ENCODE results near the gene MAST3. TPM values are rescaled to one million over a fixed set of nuclear protein-coding genes. Genes with fewer than 3 reads are reported as not detected.

Gene MAST3
- total and polyA plus RNA-seq, 2 donors (not counting 1 experiment from before 2014, with no cell fraction given): 43.5 to 85.5 TPM

DNA sequence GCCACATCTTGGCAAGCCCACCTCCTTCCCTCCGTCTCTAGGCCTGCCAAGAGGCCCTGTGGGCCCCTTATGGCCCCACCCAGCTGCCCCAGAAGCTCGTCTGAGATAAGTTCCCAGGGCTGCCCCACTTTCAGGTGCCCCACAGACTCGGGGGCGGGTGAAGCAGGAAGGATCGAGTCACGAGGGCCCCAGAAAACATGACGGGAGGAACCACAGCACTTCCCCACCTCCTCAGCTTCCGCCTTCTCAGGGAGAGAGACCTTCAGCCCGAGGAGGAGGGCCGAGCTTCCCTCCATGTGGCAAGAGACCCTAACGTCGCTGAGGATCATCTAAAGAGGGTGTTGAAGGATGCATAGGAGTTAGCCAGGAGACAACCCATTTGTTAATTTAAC lies 6.4 kb upstream of the MAST3 start:
- Histone ChIP-seq H3K36me3 (replicated peaks in 1 of 2; ENCODE audit: control extremely low read depth in 1 of 2, control insufficient read depth in 1 of 2, extremely low read depth in 1 of 2, insufficient read depth in 2 of 2, low read length in 1 of 2) (no peaks in the 10 kb centered on the region), H4K20me1 (ENCODE audit: control insufficient read depth, insufficient read depth, low read length, poor library complexity, severe bottlenecking) (no peaks in the 10 kb centered on the region), H3K4me1 (ENCODE audit: control insufficient read depth in 2 of 2, insufficient read depth in 2 of 2, low read length in 2 of 2) (peaks cover 52 to 62% of the 10 kb centered on the region in 2 donors), H2AFZ (ENCODE audit: insufficient read depth, low read depth, low read length, poor library complexity, severe bottlenecking) (peak overlapping the region; percentile 60), H3K27me3 (replicated peaks in 1 of 4; ENCODE audit: control extremely low read depth in 1 of 4, control insufficient read depth in 3 of 4, insufficient read depth in 4 of 4, low read length in 3 of 4) (no peaks in the 10 kb centered on the region), H3K9ac (ENCODE audit: low read length) (peak overlapping the region; percentile 27), H3K4me3 (ENCODE audit: control extremely low read depth in 1 of 5, extremely low read depth in 1 of 5, insufficient read depth in 1 of 5, low read depth in 2 of 5, low read length in 4 of 5) (peak overlapping the region in 2 of 5 experiments; percentile 18 to 44), H3K9me3 (ENCODE audit: control extremely low read depth in 1 of 3, control insufficient read depth in 2 of 3, insufficient read depth in 1 of 3, low read length in 2 of 3) (peaks cover 0 to 5% (median 0%) of the 10 kb centered on the region in 3 donors), H3K4me2 (replicated peaks; ENCODE audit: low read depth, low read length, poor library complexity, severe bottlenecking) (peak overlapping the region; percentile 69), H3K27ac (ENCODE audit: low read length in 2 of 2) (peak overlapping the region; percentile 94 to 97), H3K79me2 (ENCODE audit: control insufficient read depth, insufficient read depth, low read length) (peaks cover 33% of the 10 kb centered on the region)
- H3K27ac Mint-ChIP-seq: peak overlapping the region; percentile 97
- no peaks in the 10 kb centered on the region for H3K9me3 Mint-ChIP-seq (ENCODE audit: insufficient read depth)
- 4% methylated on average over 4 of the region's 12 CpGs for WGBS (ENCODE audit: insufficient coverage)
- DNase-seq (peak; percentile 91), ATAC-seq (ENCODE audit: low read depth) (peak; percentile 65)
- H3K4me1 Mint-ChIP-seq: peaks cover 54% of the 10 kb centered on the region
- ChIA-PET CTCF (interaction anchor here (0.6 to 7.1 kb wide), 12 partner anchors 13 to 161 kb away, joined by 3 to 58 read pairs (median 4); partner anchors contain the start of genes ARRDC2 and CCDC124), POLR2A (interaction anchor here (0.6 to 3.1 kb wide), 11 partner anchors 7 to 858 kb away, joined by 3 to 23 read pairs (median 4); partner anchors contain the start of gene MAST3)
- H3K27me3 Mint-ChIP-seq: no peaks in the 10 kb centered on the region
- intact Hi-C loops (cut with micrococcal nuclease): loop anchor here (2.0 kb wide), 1 partner anchor 14 kb away; no protein-coding TSS in a partner anchor
- TF ChIP-seq, protein P1, sequence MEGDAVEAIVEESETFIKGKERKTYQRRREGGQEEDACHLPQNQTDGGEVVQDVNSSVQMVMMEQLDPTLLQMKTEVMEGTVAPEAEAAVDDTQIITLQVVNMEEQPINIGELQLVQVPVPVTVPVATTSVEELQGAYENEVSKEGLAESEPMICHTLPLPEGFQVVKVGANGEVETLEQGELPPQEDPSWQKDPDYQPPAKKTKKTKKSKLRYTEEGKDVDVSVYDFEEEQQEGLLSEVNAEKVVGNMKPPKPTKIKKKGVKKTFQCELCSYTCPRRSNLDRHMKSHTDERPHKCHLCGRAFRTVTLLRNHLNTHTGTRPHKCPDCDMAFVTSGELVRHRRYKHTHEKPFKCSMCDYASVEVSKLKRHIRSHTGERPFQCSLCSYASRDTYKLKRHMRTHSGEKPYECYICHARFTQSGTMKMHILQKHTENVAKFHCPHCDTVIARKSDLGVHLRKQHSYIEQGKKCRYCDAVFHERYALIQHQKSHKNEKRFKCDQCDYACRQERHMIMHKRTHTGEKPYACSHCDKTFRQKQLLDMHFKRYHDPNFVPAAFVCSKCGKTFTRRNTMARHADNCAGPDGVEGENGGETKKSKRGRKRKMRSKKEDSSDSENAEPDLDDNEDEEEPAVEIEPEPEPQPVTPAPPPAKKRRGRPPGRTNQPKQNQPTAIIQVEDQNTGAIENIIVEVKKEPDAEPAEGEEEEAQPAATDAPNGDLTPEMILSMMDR (IDR thresholded peaks at IDR 0.05): no peak
- TF ChIP-seq EZH2 (IDR thresholded peaks at IDR 0.05; ENCODE audit: borderline replicate concordance, insufficient read depth, low read depth, low read length, poor library complexity, severe bottlenecking): no peak
- H3K4me3 Mint-ChIP-seq: peak overlapping the region; percentile 80

DNA sequence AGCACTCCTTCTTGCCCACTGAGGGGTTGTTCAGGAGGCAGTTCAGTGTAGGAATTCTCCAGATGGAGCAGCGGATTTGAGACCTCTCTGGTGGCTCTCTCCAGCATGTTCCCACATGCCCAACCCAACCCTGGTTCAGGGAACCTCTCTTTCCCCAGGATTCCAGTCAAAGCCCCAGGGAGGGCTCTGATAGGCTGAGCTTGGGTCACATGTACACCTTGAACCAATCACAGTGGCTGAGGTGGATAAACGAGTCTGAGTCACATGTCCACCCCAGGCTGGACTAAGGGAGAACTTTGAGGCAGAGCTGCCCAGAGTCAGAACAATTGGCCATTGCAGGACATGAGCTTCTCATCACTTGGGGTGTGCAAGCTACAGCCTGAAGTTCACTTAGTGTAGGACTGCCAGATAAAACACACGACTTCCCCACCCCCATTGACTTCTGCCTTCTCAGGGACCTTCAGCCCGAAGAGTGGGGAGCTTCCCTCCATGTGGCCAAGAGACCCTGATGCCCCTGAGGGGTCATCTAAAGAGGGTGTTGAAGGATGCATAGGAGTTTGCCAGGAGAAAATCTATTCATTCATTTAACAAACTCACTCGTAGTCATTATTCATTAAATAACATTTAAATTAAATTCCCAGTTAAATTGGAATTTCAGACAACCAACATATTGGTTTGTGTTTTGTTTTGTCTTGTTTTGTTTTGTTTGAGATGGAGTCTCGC lies 4.0 kb upstream of the MAST3 start:
- Histone ChIP-seq H3K9me3 (ENCODE audit: control extremely low read depth in 1 of 3, control insufficient read depth in 2 of 3, insufficient read depth in 1 of 3, low read length in 2 of 3) (peaks cover 0 to 8% (median 0%) of the 10 kb centered on the region in 3 donors), H3K27ac (ENCODE audit: low read length in 2 of 2) (no peak overlapping the region), H3K9ac (ENCODE audit: low read length) (no peak overlapping the region), H3K4me2 (replicated peaks; ENCODE audit: low read depth, low read length, poor library complexity, severe bottlenecking) (no peak overlapping the region), H3K36me3 (replicated peaks in 1 of 2; ENCODE audit: control extremely low read depth in 1 of 2, control insufficient read depth in 1 of 2, extremely low read depth in 1 of 2, insufficient read depth in 2 of 2, low read length in 1 of 2) (no peaks in the 10 kb centered on the region), H3K4me1 (ENCODE audit: control insufficient read depth in 2 of 2, insufficient read depth in 2 of 2, low read length in 2 of 2) (peaks cover 36 to 54% of the 10 kb centered on the region in 2 donors), H4K20me1 (ENCODE audit: control insufficient read depth, insufficient read depth, low read length, poor library complexity, severe bottlenecking) (no peaks in the 10 kb centered on the region), H3K27me3 (replicated peaks in 1 of 4; ENCODE audit: control extremely low read depth in 1 of 4, control insufficient read depth in 3 of 4, insufficient read depth in 4 of 4, low read length in 3 of 4) (no peaks in the 10 kb centered on the region), H3K4me3 (ENCODE audit: control extremely low read depth in 1 of 5, extremely low read depth in 1 of 5, insufficient read depth in 1 of 5, low read depth in 2 of 5, low read length in 4 of 5) (no peak overlapping the region), H2AFZ (ENCODE audit: insufficient read depth, low read depth, low read length, poor library complexity, severe bottlenecking) (no peak overlapping the region), H3K79me2 (ENCODE audit: control insufficient read depth, insufficient read depth, low read length) (peaks cover 25% of the 10 kb centered on the region)
- ATAC-seq (ENCODE audit: low read depth): no peak
- ChIA-PET CTCF (no interaction called here), POLR2A (no interaction called here)
- Mint-ChIP-seq H3K4me3 (no peak overlapping the region), H3K27ac (no peak overlapping the region), H3K9me3 (ENCODE audit: insufficient read depth) (no peaks in the 10 kb centered on the region), H3K27me3 (no peaks in the 10 kb centered on the region), H3K4me1 (peaks cover 44% of the 10 kb centered on the region)
- intact Hi-C loops (cut with micrococcal nuclease): no loop called here
- no peak for DNase-seq
- TF ChIP-seq EZH2 (IDR thresholded peaks at IDR 0.05; ENCODE audit: borderline replicate concordance, insufficient read depth, low read depth, low read length, poor library complexity, severe bottlenecking): no peak
- TF ChIP-seq, protein P1 (IDR thresholded peaks at IDR 0.05): no peak
- WGBS (ENCODE audit: insufficient coverage): 30% methylated on average over 1 of the region's 6 CpGs
